HG03521 (cell line): Measurements from ENCODE around the gene ZMIZ1.

Experiments used
- ATAC-seq: cut with Tn5 transposase; IDR thresholded peaks from one replicate; pipeline ENCODE4 v1.9.1; 2021; ENCODE audit warnings: mild to moderate bottlenecking, moderate library complexity; ENCODE audit not compliant: unreplicated experiment

The ZMIZ1 gene

DNA sequence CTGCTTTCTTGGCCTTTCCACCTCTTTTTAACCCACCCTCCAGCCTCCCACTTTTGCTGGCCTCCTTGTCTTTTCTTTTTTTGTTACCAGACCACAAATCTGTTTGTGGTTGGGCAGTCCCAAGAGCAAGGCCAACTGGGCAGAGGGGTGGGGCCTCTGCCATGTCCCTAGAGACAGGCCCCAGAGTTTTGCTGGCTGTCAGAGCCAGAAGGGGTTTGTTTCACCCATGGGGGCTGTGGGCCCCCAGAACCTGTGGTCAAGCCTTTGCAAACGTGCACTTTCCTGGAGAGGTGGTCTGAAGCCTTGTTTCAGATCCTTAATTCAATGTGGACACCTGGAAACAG lies 10.3 kb downstream of the ZMIZ1 start:
- ATAC-seq: no peak

DNA sequence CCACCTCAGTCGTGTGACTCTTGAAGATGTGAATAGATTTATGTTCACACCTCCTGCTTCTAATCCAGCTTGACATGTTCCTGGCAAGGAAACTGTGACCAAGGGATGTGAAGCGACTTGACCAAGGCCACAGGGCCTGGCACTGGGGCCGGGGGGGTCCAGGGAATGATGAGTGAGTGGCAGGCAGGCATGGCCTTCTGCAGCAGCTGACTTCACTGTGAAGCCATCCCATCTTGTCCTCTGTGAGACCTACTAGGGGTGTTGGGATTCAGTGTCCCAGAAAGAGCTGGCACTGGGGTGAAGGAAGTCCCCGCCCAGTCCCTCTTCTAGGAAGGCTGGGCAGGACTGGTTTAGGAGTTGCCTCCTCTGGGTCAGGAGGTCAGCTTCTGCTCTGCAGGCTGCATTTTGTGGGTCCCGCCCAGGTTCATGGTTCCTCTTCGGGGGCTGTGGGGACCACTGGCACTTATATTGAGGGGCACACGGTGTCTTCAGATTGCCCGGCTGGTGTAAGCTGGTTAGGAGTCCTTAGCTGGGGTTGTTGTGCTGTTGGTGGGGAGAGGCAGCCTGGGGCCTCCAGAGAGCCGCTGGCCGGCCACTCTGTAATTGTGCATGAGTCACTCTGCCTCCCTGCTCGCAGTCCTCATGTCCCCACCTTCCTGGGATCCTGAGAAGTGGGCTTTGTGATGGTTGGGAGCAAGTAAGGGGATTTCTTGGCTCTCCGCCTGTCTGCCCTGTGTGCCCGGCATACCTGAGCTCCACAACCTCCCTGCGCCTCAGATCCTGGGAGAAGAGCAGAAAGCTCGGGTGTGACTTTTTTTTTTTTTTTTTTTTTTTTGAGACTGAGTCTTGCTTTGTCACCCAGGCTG lies 11.0 kb downstream of the ZMIZ1 start:
- ATAC-seq: no peak

DNA sequence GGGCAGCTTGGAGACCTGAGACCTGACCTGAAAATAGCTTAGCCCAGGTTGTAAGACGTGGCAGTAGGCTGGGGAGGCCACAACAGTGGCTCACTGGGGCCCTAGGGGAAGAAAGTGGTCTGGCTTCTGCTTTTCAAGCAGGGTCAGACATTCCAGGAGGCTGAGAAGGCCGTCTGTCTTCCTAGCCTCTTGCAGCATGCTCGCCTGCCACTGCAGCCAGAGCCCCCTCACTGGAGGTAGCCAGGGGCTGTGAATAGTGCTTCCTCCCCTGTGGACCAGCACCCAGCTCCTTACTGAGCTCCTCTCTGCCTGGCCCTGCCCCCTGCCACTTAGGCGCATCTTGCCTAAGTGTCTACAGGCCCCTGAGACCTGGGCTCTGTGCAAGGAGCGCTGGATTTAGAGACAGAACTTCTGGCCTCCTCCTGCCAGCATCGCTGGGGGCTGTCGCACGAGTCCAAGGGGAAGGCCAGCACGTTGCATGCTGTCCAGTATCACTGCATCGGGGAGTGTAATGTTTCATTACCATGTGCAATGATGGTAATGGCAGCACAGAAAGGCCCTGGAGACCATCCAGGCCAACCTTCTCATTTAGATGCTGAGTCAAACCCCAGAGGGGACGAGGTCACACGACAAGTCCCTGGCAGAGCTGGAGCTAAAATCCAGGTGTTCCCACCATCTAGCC lies 12.7 kb downstream of the ZMIZ1 start:
- ATAC-seq: no peak

DNA sequence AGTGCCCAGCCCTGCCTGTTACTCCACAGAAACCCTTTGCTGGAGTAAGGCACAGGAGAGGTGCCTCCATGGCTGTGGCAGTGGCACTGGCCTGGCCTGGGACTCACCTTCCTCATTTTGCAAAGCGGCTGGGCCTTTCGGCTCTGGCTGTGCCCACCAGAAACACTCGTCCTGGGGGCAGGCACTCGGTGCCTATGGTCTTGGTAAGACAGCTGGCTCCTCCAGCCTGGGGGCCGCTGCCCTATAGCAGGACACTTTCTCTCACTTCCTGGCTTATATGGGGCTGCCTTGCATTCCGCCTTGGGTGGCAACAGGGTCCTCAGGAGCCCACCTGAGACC lies 13.2 kb downstream of the ZMIZ1 start:
- ATAC-seq: no peak

DNA sequence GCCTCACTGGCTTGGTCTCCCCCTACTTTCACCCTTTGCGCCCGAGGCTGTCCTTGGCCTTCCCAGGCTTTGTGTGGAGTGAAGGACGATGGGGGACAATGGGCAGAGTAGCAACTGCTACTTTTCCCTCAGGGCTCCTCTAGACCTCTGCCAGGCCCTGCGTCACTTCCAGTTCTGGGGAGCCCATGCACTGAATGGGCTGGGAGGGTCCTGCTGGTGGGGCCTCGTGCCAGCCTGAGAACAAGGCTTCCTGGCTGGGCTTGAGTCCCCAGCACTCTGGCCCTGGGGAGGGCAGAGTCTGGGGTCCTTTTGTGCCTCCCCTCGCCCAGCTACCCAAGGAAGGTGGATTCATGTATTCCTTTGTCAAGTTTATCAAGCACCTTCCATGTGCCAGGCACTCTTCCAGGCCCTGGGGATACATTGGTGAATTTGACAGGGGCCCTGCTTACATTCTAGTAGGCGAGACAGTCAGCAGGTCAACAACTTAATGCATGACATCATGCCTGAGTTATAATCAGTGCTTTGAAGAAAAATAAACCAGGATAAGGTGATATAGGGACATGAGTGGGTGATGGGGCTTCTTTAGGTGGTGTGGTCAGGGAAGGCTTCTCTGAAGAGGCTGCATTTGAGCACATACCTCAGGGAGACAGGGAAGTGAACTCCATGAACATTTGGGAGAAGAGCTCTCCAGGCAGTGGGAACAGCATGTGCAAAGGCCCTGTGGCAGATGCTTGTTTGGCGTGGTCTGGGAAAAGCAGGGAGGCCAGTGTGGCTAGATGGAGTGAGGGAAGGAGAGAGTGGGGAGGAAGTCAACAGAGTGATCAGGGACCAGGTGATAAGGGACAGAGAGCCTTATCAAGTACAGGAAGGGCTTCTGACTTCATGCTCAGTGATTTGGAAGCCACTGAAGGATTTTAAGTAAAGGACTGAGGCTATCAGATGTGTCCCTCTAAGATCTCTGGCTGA lies 14.1 kb downstream of the ZMIZ1 start:
- no peak for ATAC-seq

DNA sequence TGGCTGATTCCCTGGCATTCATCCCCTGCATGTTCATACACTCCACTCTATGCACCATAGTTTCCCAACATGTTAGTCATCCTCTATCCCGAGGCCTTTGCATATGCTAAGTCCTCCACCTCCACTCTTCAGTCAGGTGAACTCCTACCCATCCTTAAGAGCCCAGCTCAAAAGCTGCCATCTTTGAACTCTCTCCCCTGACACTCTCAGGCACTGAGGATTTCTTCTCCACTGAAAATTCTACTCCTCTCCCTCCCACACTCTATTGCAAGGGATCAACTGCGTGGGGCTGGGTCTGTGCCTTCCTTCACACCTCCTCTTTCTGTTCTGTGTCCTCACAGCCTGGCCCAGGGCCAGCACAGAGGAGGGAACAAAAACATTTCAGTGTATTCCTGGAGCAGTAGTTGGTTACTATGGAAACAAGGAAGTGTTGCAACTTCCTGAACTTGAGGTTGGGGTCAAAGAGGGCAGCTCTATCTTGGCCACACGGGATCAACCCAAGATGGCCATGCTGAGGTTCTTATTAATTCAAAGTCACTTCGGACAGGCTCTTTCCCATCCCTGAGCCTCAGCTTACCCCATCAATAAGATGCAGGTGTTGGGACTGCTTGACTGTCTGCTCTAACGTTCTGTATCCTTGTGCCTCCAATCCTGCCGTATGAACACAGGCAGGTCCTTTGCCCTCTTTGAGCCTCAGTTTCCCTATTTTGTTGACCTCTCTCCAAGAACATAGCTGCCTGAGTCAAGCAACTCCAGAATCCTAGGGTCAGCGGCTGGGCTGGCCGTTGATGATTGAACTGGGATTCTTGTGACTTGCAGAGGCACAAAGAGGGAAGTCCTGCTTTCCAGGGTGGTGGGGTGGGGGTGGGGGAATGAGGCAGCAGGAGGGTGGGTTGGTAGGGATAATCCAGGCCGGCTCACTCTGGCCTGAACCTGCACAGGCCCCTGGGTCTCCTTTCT lies 15.5 kb downstream of the ZMIZ1 start:
- no peak for ATAC-seq

DNA sequence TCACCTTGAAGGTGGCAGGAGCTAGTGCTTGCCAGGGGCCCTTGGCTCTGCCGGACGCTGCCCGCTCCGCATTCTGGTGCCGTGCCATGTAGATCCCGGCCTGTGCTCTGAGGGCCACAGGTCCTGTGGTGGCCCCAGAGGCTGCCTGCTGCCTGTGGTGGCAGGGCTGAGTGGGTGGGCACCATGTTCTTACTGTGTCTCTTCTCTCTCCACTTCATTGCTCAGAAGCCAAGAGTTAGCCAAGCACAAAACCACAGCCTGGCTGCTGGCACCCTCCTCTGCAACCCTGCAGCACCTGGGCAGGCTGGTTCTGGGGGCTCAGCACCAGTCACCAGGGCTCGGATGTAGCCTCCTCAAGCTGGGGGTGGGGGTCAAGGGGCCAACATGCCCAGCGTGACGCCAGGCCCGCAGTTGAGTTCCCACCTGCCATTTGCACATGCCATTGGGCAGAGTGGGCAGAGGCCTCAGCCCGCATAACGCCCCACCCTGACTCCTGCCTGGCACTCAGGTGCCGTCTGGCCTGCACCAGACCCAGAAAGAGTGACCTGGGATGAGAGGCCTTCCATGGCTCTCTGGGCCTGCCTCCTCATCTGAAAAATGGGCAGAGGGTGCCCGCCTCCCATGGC lies 16.3 kb downstream of the ZMIZ1 start:
- ATAC-seq: no peak

DNA sequence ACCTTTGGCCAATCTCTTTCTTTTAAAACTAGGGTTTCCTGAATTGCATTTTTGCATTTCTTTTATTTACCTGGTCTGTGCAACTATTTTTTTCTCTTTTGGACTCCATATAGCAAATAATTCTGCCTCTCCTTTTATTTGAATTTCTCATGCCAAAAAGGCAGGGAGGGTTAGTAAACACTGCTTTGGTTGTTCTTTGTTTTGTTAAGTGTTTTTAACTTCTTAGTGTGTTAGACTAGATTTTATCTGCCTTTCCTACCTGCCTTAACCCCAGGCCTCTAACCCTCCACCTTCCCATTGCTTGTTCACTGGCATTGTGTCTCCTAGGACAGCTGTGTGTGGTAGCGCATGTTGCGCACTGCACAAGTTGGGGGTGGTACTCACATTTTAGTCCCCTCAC lies 18.1 kb downstream of the ZMIZ1 start:
- no peak for ATAC-seq

DNA sequence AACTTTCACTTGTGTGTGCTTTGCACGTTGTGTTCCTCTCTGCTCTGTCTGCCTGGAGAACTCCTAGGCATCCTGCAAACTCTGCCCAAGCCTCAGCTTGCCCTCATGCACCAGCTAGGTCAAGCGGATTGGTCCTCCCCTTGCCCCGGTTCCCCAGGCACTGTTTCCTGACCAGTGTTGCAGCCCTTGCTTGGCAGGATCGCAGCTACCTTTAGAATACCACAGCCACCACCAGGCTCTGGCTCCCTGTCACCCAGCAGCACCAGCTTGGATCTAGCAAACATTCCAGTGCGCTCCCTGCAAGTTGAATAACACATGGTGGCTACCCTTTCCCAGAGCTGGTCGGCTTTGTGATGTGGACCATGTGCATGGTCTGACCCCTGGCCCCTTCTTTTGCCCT lies 19.0 kb downstream of the ZMIZ1 start:
- no peak for ATAC-seq

DNA sequence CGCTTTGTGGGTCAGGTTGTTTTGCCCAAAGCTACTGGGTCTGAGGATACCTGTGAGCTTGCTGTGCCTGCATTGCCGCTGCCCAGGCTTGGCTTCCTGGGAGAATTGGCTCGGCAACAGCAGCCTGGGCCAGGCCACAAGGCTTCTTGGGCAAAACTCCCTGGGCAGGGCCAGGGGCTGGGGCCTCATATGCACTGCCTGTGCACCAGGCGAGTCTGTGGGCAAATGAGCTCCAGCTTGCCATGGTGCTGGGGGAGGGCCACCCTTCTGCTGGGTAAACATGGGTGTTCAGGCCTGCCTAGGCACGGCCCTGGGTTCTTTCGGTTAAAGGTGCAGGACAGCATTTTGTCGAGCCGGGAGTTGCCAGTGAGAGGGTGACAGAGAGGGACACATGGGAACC lies 19.4 kb downstream of the ZMIZ1 start:
- ATAC-seq: no peak

DNA sequence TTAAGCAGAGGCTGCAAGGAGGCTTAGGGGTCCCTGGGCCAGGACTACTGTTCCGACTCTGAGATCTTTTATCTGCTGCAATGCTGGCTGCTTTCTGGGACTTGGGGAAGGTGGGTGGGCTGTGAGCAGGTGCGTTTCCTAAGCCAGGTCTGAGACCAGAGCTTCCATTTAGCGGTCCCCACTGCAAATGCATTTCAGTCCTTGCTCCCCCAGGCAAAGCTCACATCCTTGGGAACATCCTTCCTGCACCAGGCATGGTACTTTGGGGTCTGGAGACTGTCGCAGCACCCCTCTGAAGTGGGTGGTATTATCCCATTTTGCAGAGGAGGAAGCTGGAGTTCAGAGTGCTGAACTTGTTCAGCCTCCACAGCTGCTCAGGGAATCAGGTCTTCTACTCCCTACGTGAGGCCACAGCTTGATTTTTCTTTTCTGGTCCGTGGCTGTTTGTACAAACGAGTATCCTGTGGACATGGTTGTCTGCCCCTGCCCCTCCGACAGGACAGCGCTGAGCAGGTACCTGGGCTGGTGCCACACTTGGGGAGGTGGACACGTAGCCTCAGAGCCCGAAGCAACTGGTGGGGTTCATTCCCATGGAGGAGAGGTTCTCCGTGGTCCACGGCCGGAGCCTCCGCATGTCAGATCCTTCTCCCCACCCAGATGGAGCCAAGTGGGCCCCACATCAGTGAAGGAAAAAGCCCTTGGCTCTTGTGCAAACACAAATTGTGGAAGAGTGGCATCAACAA lies 20.0 kb downstream of the ZMIZ1 start:
- no peak for ATAC-seq

DNA sequence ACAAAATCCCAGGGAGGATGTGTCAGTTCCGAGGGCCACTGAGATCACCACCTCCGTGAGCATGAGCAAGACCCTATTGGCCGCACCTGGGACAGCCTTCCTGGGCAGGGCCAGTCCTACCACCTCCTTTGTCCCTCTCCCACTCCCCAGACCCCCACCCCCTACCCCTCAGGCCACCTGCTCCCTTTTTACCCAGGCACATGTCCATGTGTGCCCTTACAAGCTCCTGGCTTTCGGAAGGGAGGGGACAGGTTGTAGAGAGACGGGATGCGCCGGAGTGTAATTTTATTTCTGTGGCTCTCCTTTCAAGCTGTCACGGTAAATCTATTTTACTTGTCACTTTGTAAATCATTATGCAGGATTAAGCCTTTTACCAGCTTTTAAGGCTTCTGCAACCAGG lies 20.9 kb downstream of the ZMIZ1 start:
- no peak for ATAC-seq

DNA sequence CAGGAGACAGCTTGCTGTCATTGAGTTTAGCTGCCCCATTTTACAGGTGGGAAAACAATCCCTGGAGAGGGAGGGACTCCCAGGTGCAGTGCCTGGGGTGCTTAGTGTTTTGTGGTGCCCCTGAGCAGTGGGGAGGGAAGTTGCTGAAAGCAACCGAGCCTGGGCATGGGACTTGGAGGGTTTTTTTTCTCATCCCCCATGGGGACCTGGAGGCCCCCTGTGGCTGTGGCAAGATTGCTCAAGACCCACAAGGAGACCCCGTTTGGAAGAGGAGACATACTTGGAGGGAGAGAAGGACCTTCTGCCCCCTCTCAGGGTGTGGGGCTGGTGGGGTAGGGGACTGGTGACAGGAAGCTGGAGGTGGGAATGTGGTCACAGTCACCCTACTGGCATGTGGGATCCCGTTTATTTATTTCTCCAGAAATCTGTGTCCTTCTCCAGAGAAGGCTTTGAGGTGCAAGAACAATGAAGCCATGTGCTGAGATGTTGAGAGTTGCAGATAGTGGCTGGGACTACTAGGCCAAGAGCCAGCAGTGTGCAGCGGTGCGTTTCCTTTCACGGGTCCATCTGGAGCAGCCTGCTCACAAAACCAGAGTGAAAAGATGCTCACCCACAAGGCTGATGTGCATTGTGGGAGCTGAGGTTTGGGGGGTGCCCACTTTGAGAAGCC lies 21.5 kb downstream of the ZMIZ1 start:
- ATAC-seq: no peak

DNA sequence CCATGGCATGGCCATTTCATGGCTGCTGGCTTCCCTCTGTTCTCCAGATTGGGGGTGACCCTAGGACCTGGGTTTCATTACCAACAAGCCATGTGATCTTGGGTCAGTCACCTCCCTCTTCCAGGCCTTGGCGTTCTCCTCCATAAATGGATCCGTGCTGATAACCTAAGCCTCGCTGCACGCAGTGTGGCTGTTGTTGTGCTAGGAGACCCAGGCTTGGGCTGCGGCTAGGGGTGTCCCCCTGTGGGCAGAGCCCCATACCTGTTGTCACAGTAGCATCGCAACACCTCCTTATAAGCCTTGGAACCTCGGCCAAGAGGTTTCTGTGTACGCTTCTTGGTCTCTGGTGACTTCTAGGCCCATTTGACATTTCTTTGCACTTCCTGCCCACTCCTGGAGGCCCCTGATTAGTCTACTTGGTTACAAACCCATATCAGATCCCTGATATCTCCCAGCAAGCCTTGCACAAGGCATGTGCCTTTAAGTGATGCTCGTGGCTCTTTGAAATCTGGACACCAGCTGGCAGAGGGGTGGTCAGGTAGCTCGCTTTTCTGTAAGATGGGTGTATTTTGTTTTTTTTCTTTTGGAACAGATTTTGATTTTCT lies 23.6 kb downstream of the ZMIZ1 start:
- no peak for ATAC-seq

DNA sequence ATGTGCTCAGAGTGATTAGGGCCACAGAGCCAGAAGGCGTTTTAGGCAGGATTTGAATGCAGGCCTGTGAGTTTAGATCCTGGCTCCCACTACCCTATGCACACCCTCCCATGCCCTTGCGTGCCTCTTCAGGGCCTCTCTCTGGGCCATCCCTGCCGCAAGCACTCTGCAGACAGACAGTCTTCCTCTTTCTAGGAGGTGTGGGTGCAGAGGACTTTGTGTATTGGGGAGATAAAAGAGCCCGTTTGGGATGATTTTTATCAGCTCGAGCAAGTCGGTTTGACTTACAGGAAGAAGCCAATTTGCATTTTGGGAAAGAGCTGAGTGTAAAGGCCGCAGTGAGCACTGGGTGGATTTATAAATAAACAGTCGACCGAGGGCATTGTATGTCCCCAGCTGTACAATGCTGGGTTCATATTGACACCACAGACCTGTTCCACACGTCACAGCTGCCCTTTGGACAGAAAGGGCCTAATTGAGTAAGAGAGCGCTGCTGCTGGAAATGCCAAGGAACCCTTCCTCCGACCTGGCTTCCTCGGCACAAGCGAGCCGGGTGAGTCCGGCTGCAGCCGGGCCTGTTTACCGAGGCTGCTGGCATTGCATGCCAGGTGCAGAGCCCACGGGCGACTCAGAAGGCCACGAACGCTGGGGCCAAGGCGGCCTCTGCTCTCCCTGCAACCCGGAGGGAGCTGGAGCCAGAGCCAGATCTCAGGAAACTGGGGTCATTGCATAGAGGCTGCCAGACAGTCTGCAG lies 25.1 kb downstream of the ZMIZ1 start:
- no peak for ATAC-seq

DNA sequence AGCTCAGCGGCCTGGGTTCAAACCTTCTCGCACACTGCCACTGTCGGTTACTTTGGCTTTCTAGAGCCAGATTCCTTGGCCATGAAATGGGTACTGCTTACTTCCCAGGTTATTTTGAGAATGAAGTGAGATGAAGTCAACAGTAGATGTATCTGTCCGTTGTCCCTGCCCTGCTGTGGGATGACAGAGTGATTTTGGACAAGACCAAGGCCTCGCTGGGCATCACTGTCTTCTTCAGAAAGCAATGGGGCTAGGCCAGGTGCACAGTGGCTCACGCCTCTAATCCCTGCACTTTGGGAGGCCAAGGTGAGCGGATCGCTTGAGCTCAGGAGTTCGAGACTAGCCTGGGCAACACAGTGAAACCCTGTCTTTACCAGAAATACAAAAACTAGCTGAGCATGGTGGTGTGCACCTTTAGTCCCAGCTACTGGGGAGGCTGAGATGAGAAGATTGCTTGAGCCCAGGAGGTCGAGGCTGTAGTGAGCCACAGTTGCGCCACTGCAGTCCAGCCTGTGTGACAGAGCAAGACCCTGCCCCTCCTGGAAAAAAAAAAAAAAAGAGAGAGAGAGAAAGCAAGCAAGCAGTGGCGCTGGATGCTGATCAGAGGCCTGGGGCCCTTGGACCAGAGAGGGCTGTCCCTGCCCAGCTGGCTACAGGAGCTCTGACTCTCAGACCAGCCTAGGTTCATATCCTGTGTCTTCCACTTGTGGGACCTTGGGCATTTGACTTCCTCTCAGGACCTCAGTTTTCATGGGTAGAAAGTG lies 25.8 kb downstream of the ZMIZ1 start:
- no peak for ATAC-seq

DNA sequence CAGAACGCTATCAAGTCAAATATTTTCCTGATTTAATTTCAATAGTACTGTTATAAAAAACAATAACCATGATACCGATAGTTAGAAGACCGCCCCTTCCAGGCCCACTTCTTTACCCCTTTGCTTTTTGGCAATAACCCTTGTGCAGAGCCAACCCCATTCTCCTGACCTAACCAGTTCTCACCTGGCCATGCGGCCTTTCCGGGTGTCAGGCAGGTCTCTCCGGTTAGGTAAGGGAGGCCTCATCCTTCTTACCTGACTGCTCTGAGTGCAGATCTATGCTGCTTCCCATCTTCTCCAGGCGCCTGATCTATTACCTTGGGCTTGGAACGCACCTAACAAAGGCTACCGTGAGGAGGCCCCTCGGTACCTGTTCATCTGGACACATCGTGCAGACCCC lies 26.6 kb downstream of the ZMIZ1 start:
- no peak for ATAC-seq
